ENCODE data around the gene ENTREP1. TPM values are rescaled to one million over a fixed set of nuclear protein-coding genes. Genes with fewer than 3 reads are reported as not detected.

ENTREP1 gene
- total and polyA plus RNA-seq, 5 donors = 14.7 to 29.2 (median 25.0) TPM

- H3K27ac ChIP-seq (ENCODE audit: low read length) = no peak overlapping the region
- peak in 1 of 3 donors; percentile 64 for DNase-seq
- no peaks in the 10 kb centered on the region for H3K4me1 ChIP-seq (ENCODE audit: control insufficient read depth, insufficient read depth, low read length)
- H3K4me3 ChIP-seq (ENCODE audit: low read length) = no peak overlapping the region
- ATAC-seq = peak; percentile 21 to 41
- WGBS = 68% methylated on average over 52 of the region's 52 CpGs
- intact Hi-C loops (cut with DNase I) = no loop called here
- H3K9me3 ChIP-seq (ENCODE audit: control insufficient read depth, low read length) = no peaks in the 10 kb centered on the region
- H3K27me3 ChIP-seq (ENCODE audit: control insufficient read depth, insufficient read depth) = no peaks in the 10 kb centered on the region
These were observed 87.1 kb downstream of the ENTREP1 start for GRCh38 chr9:69411931-69412740.

GRCh38 chr9:69412741-69413150, 87.7 kb downstream of the ENTREP1 start:
- no peak overlapping the region for H3K27ac ChIP-seq (ENCODE audit: low read length)
- intact Hi-C loops (cut with DNase I) = no loop called here
- no peak overlapping the region for H3K4me3 ChIP-seq (ENCODE audit: low read length)
- H3K9me3 ChIP-seq (ENCODE audit: control insufficient read depth, low read length) = no peaks in the 10 kb centered on the region
- peak; percentile 95 to 97 for ATAC-seq
- no peaks in the 10 kb centered on the region for H3K4me1 ChIP-seq (ENCODE audit: control insufficient read depth, insufficient read depth, low read length)
- WGBS = 16% methylated on average over 20 of the region's 20 CpGs
- H3K27me3 ChIP-seq (ENCODE audit: control insufficient read depth, insufficient read depth) = no peaks in the 10 kb centered on the region
- peak; percentile 77 to 90 (median 88) for DNase-seq

- intact Hi-C loops (cut with DNase I) = loop anchor here (5.0 to 10.0 kb wide), 6 partner anchors 127 to 504 kb away; no protein-coding TSS in a partner anchor
- H3K27me3 ChIP-seq (ENCODE audit: control insufficient read depth, insufficient read depth) = no peaks in the 10 kb centered on the region
- DNase-seq (no peak), ATAC-seq (no peak)
- H3K4me3 ChIP-seq (ENCODE audit: low read length) = no peak overlapping the region
- 90% methylated on average over 10 of the region's 10 CpGs for WGBS
- H3K9me3 ChIP-seq (ENCODE audit: control insufficient read depth, low read length) = no peaks in the 10 kb centered on the region
- no peaks in the 10 kb centered on the region for H3K4me1 ChIP-seq (ENCODE audit: control insufficient read depth, insufficient read depth, low read length)
- no peak overlapping the region for H3K27ac ChIP-seq (ENCODE audit: low read length)
These were observed 95.7 kb downstream of the ENTREP1 start for GRCh38 chr9:69420611-69421270.

GRCh38 chr9:69421908-69422801, 97.1 kb downstream of the ENTREP1 start:
- no peak overlapping the region for H3K27ac ChIP-seq (ENCODE audit: low read length)
- no peaks in the 10 kb centered on the region for H3K4me1 ChIP-seq (ENCODE audit: control insufficient read depth, insufficient read depth, low read length)
- ATAC-seq = peak; percentile 73 to 81
- no peak overlapping the region for H3K4me3 ChIP-seq (ENCODE audit: low read length)
- H3K9me3 ChIP-seq (ENCODE audit: control insufficient read depth, low read length) = no peaks in the 10 kb centered on the region
- intact Hi-C loops (cut with DNase I) = loop anchor here (2.0 to 10.0 kb wide), 7 partner anchors 125 to 503 kb away; no protein-coding TSS in a partner anchor
- 44% methylated on average over 16 of the region's 16 CpGs for WGBS
- DNase-seq = peak; percentile 34 to 68 (median 65)
- H3K27me3 ChIP-seq (ENCODE audit: control insufficient read depth, insufficient read depth) = no peaks in the 10 kb centered on the region

GRCh38 chr9:69425136-69425801, 100.3 kb downstream of the ENTREP1 start:
- H3K27ac ChIP-seq (ENCODE audit: low read length) = no peak overlapping the region
- no peak for DNase-seq
- WGBS = 85% methylated on average over 17 of the region's 17 CpGs
- no peaks in the 10 kb centered on the region for H3K9me3 ChIP-seq (ENCODE audit: control insufficient read depth, low read length)
- H3K27me3 ChIP-seq (ENCODE audit: control insufficient read depth, insufficient read depth) = no peaks in the 10 kb centered on the region
- H3K4me1 ChIP-seq (ENCODE audit: control insufficient read depth, insufficient read depth, low read length) = no peaks in the 10 kb centered on the region
- ATAC-seq = no peak
- intact Hi-C loops (cut with DNase I) = loop anchor here (10.0 kb wide), 3 partner anchors 450 to 500 kb away; no protein-coding TSS in a partner anchor
- no peak overlapping the region for H3K4me3 ChIP-seq (ENCODE audit: low read length)

- WGBS = 81% methylated on average over 4 of the region's 4 CpGs
- Histone ChIP-seq H3K9me3 (ENCODE audit: control insufficient read depth, low read length) (no peaks in the 10 kb centered on the region), H3K4me1 (ENCODE audit: control insufficient read depth, insufficient read depth, low read length) (no peaks in the 10 kb centered on the region), H3K27me3 (ENCODE audit: control insufficient read depth, insufficient read depth) (no peaks in the 10 kb centered on the region), H3K27ac (ENCODE audit: low read length) (no peak overlapping the region), H3K4me3 (ENCODE audit: low read length) (no peak overlapping the region)
- intact Hi-C loops (cut with DNase I) = loop anchor here (10.0 kb wide), 3 partner anchors 448 to 498 kb away; no protein-coding TSS in a partner anchor
- ATAC-seq (no peak), DNase-seq (no peak)
These were observed 102.3 kb downstream of the ENTREP1 start for GRCh38 chr9:69427286-69427685.

GRCh38 chr9:69428017-69428785, 103.2 kb downstream of the ENTREP1 start:
- H3K4me3 ChIP-seq (ENCODE audit: low read length) = no peak overlapping the region
- intact Hi-C loops (cut with DNase I) = loop anchor here (10.0 kb wide), 3 partner anchors 447 to 497 kb away; no protein-coding TSS in a partner anchor
- H3K4me1 ChIP-seq (ENCODE audit: control insufficient read depth, insufficient read depth, low read length) = no peaks in the 10 kb centered on the region
- H3K27me3 ChIP-seq (ENCODE audit: control insufficient read depth, insufficient read depth) = no peaks in the 10 kb centered on the region
- H3K27ac ChIP-seq (ENCODE audit: low read length) = no peak overlapping the region
- no peak for DNase-seq
- 94% methylated on average over 15 of the region's 15 CpGs for WGBS
- no peak for ATAC-seq
- no peaks in the 10 kb centered on the region for H3K9me3 ChIP-seq (ENCODE audit: control insufficient read depth, low read length)

GRCh38 chr9:69429281-69429680, 104.3 kb downstream of the ENTREP1 start:
- Histone ChIP-seq H3K9me3 (ENCODE audit: control insufficient read depth, low read length) (no peaks in the 10 kb centered on the region), H3K4me3 (ENCODE audit: low read length) (no peak overlapping the region), H3K27me3 (ENCODE audit: control insufficient read depth, insufficient read depth) (no peaks in the 10 kb centered on the region), H3K4me1 (ENCODE audit: control insufficient read depth, insufficient read depth, low read length) (no peaks in the 10 kb centered on the region), H3K27ac (ENCODE audit: low read length) (no peak overlapping the region)
- ATAC-seq (no peak), DNase-seq (no peak)
- intact Hi-C loops (cut with DNase I) = loop anchor here (10.0 kb wide), 3 partner anchors 446 to 496 kb away; no protein-coding TSS in a partner anchor
- 82% methylated on average over 6 of the region's 6 CpGs for WGBS

- DNase-seq (no peak), ATAC-seq (no peak)
- intact Hi-C loops (cut with DNase I) = no loop called here
- no peaks in the 10 kb centered on the region for H3K4me1 ChIP-seq (ENCODE audit: control insufficient read depth, insufficient read depth, low read length)
- H3K27me3 ChIP-seq (ENCODE audit: control insufficient read depth, insufficient read depth) = no peaks in the 10 kb centered on the region
- H3K27ac ChIP-seq (ENCODE audit: low read length) = no peak overlapping the region
- WGBS = 89% methylated on average over 4 of the region's 4 CpGs
- H3K9me3 ChIP-seq (ENCODE audit: control insufficient read depth, low read length) = no peaks in the 10 kb centered on the region
- no peak overlapping the region for H3K4me3 ChIP-seq (ENCODE audit: low read length)
These were observed 105.2 kb downstream of the ENTREP1 start for GRCh38 chr9:69430206-69430605.
